GM19240 (cell line): ENCODE measurements around the gene LSM10.

Source experiments
- DNase-seq: peaks from one replicate; pipeline ENCODE4 v3.0.0; 2011; ENCODE audit warnings: low spot score; ENCODE audit not compliant: insufficient read length

LSM10 gene

GRCh38 chr1:36397378-36398230, at the start of gene LSM10:
Gene LSM10 (minus strand): TSS chr1:36397908. CDS start chr1:36394129, 3,779 bp downstream.
- peak; percentile 93 for DNase-seq

- DNase-seq = no peak
Measured at GRCh38 chr1:36447450-36447849, 49.7 kb upstream of the LSM10 start.

- no peak for DNase-seq
Measured at GRCh38 chr1:36446746-36447145, 49.0 kb upstream of the LSM10 start.

- DNase-seq = no peak
Measured at GRCh38 chr1:36446271-36446670, 48.6 kb upstream of the LSM10 start.

GRCh38 chr1:36443297-36443696, 45.6 kb upstream of the LSM10 start:
- no peak for DNase-seq

GRCh38 chr1:36442337-36442736, 44.6 kb upstream of the LSM10 start:
- no peak for DNase-seq

GRCh38 chr1:36440646-36441045, 42.9 kb upstream of the LSM10 start:
- DNase-seq = no peak

GRCh38 chr1:36440044-36440443, 42.3 kb upstream of the LSM10 start:
- no peak for DNase-seq

- no peak for DNase-seq
Measured at GRCh38 chr1:36438715-36439114, 41.0 kb upstream of the LSM10 start.

- DNase-seq = no peak
Measured at GRCh38 chr1:36436821-36437220, 39.1 kb upstream of the LSM10 start.

- DNase-seq = no peak
Measured at GRCh38 chr1:36433102-36433501, 35.4 kb upstream of the LSM10 start.

GRCh38 chr1:36432616-36433015, 34.9 kb upstream of the LSM10 start:
- no peak for DNase-seq

GRCh38 chr1:36425791-36426190, 28.1 kb upstream of the LSM10 start:
- no peak for DNase-seq

- DNase-seq = no peak
Measured at GRCh38 chr1:36421649-36422048, 23.9 kb upstream of the LSM10 start.

GRCh38 chr1:36420836-36421317, 23.2 kb upstream of the LSM10 start:
- DNase-seq = peak; percentile 69

GRCh38 chr1:36420409-36420808, 22.7 kb upstream of the LSM10 start:
- DNase-seq = no peak

- no peak for DNase-seq
Measured at GRCh38 chr1:36419569-36419968, 21.9 kb upstream of the LSM10 start.

GRCh38 chr1:36419140-36419539, 21.4 kb upstream of the LSM10 start:
- no peak for DNase-seq

GRCh38 chr1:36417931-36418330, 20.2 kb upstream of the LSM10 start:
- DNase-seq = no peak

GRCh38 chr1:36415661-36416326, 18.1 kb upstream of the LSM10 start:
- no peak for DNase-seq

- DNase-seq = no peak
Measured at GRCh38 chr1:36414384-36414783, 16.7 kb upstream of the LSM10 start.
